C4-2B (cell line): ENCODE measurements around the gene ZBTB20.

Source experiments
- H3K27ac ChIP-seq: fragments of 450-650 bp; 2 replicates; pipeline ENCODE4 v1.5.1; 2017
- ZFX ChIP-seq: fragments of 450-650 bp; IDR thresholded peaks from 2 replicates; pipeline ENCODE4 v1.6.1; 2017
- TF ChIP-seq, protein P1 (sequence below): fragments of 450-650 bp; conservative IDR thresholded peaks from 2 replicates; pipeline ENCODE4 v1.5.1; 2017; ENCODE audit warnings: mild to moderate bottlenecking

The ZBTB20 gene

DNA sequence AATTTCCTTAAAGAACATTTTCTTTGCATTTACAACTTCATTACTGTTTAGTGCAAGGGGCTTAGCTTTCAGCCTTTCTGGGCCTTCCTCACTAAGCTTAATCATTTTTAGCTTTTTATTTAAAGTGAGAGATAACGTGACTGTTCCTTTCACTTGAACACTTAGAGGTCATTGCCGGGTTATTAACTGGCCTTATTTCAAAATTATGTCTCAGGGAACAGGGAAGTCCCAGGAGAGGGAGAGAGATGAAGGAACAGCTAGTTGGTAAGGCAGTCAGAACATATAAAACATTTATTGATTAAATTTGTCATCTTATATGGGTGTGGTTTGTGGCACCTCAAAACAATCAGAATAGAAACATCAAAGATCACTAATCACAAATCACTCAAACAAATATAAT lies 584.5 kb downstream of the ZBTB20 start:
- TF ChIP-seq, protein P1, sequence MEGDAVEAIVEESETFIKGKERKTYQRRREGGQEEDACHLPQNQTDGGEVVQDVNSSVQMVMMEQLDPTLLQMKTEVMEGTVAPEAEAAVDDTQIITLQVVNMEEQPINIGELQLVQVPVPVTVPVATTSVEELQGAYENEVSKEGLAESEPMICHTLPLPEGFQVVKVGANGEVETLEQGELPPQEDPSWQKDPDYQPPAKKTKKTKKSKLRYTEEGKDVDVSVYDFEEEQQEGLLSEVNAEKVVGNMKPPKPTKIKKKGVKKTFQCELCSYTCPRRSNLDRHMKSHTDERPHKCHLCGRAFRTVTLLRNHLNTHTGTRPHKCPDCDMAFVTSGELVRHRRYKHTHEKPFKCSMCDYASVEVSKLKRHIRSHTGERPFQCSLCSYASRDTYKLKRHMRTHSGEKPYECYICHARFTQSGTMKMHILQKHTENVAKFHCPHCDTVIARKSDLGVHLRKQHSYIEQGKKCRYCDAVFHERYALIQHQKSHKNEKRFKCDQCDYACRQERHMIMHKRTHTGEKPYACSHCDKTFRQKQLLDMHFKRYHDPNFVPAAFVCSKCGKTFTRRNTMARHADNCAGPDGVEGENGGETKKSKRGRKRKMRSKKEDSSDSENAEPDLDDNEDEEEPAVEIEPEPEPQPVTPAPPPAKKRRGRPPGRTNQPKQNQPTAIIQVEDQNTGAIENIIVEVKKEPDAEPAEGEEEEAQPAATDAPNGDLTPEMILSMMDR: no peak
- no peak for TF ChIP-seq ZFX

DNA sequence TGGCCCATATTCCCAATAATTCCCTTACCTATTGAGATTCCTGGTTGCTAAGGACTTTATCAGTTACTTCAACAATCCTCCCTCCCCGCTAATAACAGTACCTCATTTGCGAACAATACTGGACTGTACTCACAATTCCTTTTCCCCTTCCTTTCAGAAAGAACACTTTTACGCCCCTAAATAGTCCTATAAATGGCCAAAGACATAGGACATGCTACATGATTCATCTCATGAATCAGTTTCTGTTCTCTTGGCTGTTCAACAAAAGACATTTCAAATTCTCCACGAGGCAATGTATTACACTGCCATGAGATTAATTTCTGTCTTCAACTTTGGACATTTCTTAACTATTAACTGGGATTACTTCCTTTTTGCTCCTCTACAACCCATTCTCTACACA lies 588.8 kb downstream of the ZBTB20 start:
- H3K27ac ChIP-seq: no peak overlapping the region
- TF ChIP-seq, protein P1: no peak
- TF ChIP-seq ZFX: no peak

More for the DNA sequence above, 584.5 kb downstream of the ZBTB20 start:
- no peak overlapping the region for H3K27ac ChIP-seq

DNA sequence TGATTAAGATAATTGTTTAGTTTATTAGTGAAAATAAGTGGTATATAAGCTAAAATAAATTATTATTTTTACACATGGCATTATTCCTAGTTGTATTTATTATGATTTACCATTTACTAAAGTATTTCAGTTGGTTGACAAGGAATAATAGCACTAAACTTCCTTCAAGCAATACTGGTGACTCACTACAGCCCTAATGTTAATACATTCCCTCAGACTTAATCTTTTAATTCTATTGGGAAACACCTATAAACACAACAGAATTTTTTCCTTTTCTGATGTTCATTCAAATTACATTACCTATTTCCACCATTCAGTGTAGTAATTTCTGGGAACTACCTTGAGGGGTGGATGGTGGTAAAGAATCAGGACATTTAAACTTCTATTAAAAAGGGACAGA lies 589.3 kb downstream of the ZBTB20 start:
- no peak for TF ChIP-seq ZFX
- TF ChIP-seq, protein P1: no peak
- no peak overlapping the region for H3K27ac ChIP-seq

DNA sequence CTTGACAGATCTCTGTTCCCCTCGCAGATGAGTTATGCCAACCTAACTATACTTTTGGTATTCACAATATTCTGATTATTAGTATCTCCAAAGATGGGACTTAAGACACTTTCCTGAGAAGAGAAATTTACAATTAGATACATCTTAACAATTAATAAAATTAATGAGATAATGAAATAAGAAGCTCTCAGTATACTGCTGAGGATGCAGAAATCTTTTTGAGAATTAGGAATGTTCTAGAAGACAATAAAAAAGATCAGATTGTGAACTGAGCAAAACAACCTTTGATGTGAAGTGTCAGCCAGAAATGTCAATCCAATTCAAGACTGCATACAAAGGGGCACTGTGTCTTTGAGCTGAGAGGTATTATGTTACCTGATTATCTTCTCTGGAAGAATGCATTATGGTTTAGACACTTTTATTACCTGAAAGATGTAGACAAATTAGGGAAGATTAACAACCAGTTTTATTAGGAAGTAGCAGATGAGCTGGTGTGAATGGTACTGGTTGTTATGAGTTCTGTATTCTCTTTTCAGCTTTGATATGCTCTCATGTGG lies 590.4 kb downstream of the ZBTB20 start:
- TF ChIP-seq ZFX: no peak
- TF ChIP-seq, protein P1: no peak
- H3K27ac ChIP-seq: no peak overlapping the region

DNA sequence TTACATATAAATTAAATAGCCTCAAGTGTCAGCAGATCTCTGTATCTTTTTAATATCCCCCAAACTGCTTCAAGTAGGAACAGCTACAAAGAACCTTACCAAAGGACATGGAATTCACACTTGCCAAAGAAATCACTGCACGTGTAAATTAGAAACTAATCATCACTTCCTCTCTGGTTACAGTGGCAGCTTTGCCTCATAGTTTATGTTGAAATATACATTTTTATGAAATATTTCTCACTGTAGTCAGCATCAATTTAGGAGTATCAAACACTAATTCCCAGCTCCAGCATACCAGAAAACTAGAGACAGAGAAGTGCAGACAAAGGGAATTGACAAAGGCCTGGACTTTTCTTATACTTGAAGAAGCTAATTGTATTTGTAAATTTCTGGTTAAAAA lies 592.4 kb downstream of the ZBTB20 start:
- TF ChIP-seq, protein P1: no peak
- TF ChIP-seq ZFX: no peak

DNA sequence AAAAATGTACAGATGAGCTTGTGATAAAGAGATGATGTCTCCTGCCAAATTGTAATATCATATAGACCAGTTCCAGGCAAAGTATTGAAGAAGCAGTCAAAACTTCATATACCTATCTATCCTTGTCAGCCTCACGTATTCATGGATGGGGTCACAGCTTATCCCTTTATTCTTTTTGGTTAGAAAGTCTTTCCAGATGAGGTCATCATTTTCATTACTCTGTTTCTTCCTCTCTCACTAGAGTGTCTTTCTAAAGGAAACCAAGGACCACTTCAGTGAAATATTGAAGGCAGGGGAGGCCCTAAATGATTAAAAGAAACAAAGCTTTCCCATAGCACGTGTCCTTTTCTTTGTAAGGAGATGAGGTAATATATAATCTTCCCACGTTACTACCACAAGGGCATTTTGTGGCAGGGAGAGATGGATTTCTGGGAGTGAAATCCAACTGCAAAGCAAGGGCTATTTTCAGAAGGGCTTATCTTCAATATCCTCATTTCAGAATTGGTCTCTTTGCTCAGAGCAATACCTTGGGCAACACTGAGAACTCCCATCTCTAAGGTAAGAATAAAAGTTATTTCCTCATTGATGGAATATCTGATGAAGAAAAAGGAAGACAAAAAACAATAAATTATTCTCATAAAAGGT lies 593.0 kb downstream of the ZBTB20 start:
- H3K27ac ChIP-seq: no peak overlapping the region

More for the DNA sequence above, 592.4 kb downstream of the ZBTB20 start:
- H3K27ac ChIP-seq: no peak overlapping the region

DNA sequence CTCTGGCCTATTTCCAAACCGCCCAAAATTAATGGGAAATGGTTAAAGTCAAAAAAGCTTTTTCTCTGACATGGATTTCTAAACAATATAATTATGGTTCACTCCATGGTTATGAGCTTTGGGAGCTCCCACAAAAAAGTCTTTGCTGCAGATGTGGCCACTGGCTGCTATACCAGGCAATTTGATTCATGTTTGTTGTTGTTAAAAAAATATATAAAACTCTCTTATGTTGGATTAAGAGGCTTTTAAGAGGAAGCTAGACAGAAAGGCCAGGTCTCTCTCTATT lies 594.6 kb downstream of the ZBTB20 start:
- TF ChIP-seq, protein P1: no peak
- TF ChIP-seq ZFX: no peak
- no peak overlapping the region for H3K27ac ChIP-seq

More for the DNA sequence above, 593.0 kb downstream of the ZBTB20 start:
- no peak for TF ChIP-seq ZFX
- TF ChIP-seq, protein P1: no peak
